ENCODE measurements around the gene PXDC1.
"Not testable (repeated sequence)": the region's sequence is repeated elsewhere in the genome, so short reads cannot be mapped to it uniquely, and the experiment has no call there.

Gene PXDC1

GRCh38 chr6:3762359-3762758 is 10.8 kb upstream of the PXDC1 start:
- DNase-seq, result no peak

GRCh38 chr6:3761989-3762270 is 10.4 kb upstream of the PXDC1 start:
- no peak for DNase-seq

GRCh38 chr6:3759646-3760232 is 8.2 kb upstream of the PXDC1 start:
- DNase-seq, result no peak

GRCh38 chr6:3758842-3759144 is 7.3 kb upstream of the PXDC1 start:
- no peak for DNase-seq

- DNase-seq, result not testable (repeated sequence)
Observed at GRCh38 chr6:3757998-3758841, 6.7 kb upstream of the PXDC1 start.

- no peak for DNase-seq
Observed at GRCh38 chr6:3757241-3757641, 5.7 kb upstream of the PXDC1 start.

- DNase-seq, result no peak
Observed at GRCh38 chr6:3756546-3756945, 5.0 kb upstream of the PXDC1 start.

- DNase-seq, result no peak
Observed at GRCh38 chr6:3755637-3756545, 4.4 kb upstream of the PXDC1 start.

GRCh38 chr6:3754776-3755175 is 3.3 kb upstream of the PXDC1 start:
- DNase-seq, result no peak

- DNase-seq, result not testable (repeated sequence)
Observed at GRCh38 chr6:3754032-3754725, 2.7 kb upstream of the PXDC1 start.

- DNase-seq, result no peak
Observed at GRCh38 chr6:3753228-3753835, 1.8 kb upstream of the PXDC1 start.

GRCh38 chr6:3752531-3753227 is 1.2 kb upstream of the PXDC1 start:
- DNase-seq, result peak in 2 of 3 donors; percentile 67 to 68

GRCh38 chr6:3751730-3752530 is 417 bp upstream of the PXDC1 start:
- DNase-seq, result peak; percentile 95 to 98 (median 95)

GRCh38 chr6:3750317-3751076 is 1.0 kb downstream of the PXDC1 start:
- DNase-seq, result peak; percentile 93 to 97 (median 95)

- DNase-seq, result peak in 2 of 3 donors; percentile 28 to 32
Observed at GRCh38 chr6:3749977-3750316, 1.6 kb downstream of the PXDC1 start.

GRCh38 chr6:3749067-3749841 is 2.3 kb downstream of the PXDC1 start:
- DNase-seq, result no peak

- peak; percentile 85 to 88 (median 85) for DNase-seq
Observed at GRCh38 chr6:3748208-3749066, 3.1 kb downstream of the PXDC1 start.

GRCh38 chr6:3747100-3747737 is 4.3 kb downstream of the PXDC1 start:
- DNase-seq, result no peak
